PFSK-1 (cell line): ENCODE data around the gene ENKD1.

ENCODE experiments used
- FOXP2 ChIP-seq: optimal IDR thresholded peaks from 2 replicates; pipeline ENCODE3; 2011; ENCODE audit warnings: borderline replicate concordance, control low read depth, inconsistent platforms; ENCODE audit not compliant: insufficient read depth; ENCODE audit errors: extremely low read length, extremely low read depth
- POLR2AphosphoS5 ChIP-seq: IDR thresholded peaks from 2 replicates; pipeline ENCODE4 v1.6.1; 2012; ENCODE audit warnings: low read depth, mild to moderate bottlenecking, control low read depth, low read length, moderate library complexity
- REST ChIP-seq, 2 experiments: IDR thresholded peaks; 2 replicates each; pipeline versions ENCODE4 v1.6.1 to v1.8.0; 2011 to 2012; ENCODE audit warnings: low read depth in 2 of 2, low read length in 2 of 2, control low read depth in 1 of 2, inconsistent platforms in 1 of 2, mild to moderate bottlenecking in 1 of 2, moderate library complexity in 1 of 2; ENCODE audit not compliant: insufficient read depth in 1 of 2
- SIN3A ChIP-seq: IDR thresholded peaks from 2 replicates; pipeline ENCODE4 v1.6.1; 2012; ENCODE audit warnings: mild to moderate bottlenecking, low read length, moderate library complexity, borderline replicate concordance; ENCODE audit not compliant: insufficient read depth
- TAF1 ChIP-seq: IDR thresholded peaks from 2 replicates; pipeline ENCODE4 v1.6.1; 2012; ENCODE audit warnings: low read length, control low read depth, borderline replicate concordance; ENCODE audit not compliant: insufficient read depth

The ENKD1 gene

GRCh38 chr16:67704110-67704509 is 37.6 kb upstream of the ENKD1 start:
- TF ChIP-seq FOXP2, result no peak
- no peak for TF ChIP-seq POLR2AphosphoS5
- no peak for TF ChIP-seq SIN3A
- TF ChIP-seq REST (IDR thresholded peaks at IDR 0.05; ENCODE audit: insufficient read depth in 1 of 2, low read depth in 2 of 2, low read length in 2 of 2), result no peak
- no peak for TF ChIP-seq TAF1

GRCh38 chr16:67703626-67704025 is 37.1 kb upstream of the ENKD1 start:
- TF ChIP-seq SIN3A (no peak), TAF1 (no peak), FOXP2 (no peak), REST (IDR thresholded peaks at IDR 0.05; ENCODE audit: insufficient read depth in 1 of 2, low read depth in 2 of 2, low read length in 2 of 2) (no peak), POLR2AphosphoS5 (no peak)

GRCh38 chr16:67702130-67702529 is 35.6 kb upstream of the ENKD1 start:
- TF ChIP-seq TAF1 (no peak), REST (IDR thresholded peaks at IDR 0.05; ENCODE audit: insufficient read depth in 1 of 2, low read depth in 2 of 2, low read length in 2 of 2) (no peak), FOXP2 (no peak), SIN3A (no peak), POLR2AphosphoS5 (no peak)

- TF ChIP-seq FOXP2, result no peak
- no peak for TF ChIP-seq POLR2AphosphoS5
- TF ChIP-seq REST (IDR thresholded peaks at IDR 0.05; ENCODE audit: insufficient read depth in 1 of 2, low read depth in 2 of 2, low read length in 2 of 2), result no peak
- no peak for TF ChIP-seq SIN3A
- no peak for TF ChIP-seq TAF1
Measured at GRCh38 chr16:67701420-67701819, 34.9 kb upstream of the ENKD1 start.

- TF ChIP-seq TAF1 (no peak), FOXP2 (no peak), SIN3A (no peak), POLR2AphosphoS5 (no peak), REST (IDR thresholded peaks at IDR 0.05; ENCODE audit: insufficient read depth in 1 of 2, low read depth in 2 of 2, low read length in 2 of 2) (no peak)
Measured at GRCh38 chr16:67699265-67699664, 32.7 kb upstream of the ENKD1 start.
